Measurements from ENCODE around the gene DNAJB4.

The DNAJB4 gene

GRCh38 chr1:78005448-78005722 lies 646 bp downstream of the DNAJB4 start:
- H3K4me3 ChIP-seq (ENCODE audit: low read depth, low read length), result peak overlapping the region; percentile 74
- TF ChIP-seq CTCF (IDR thresholded peaks at IDR 0.05; ENCODE audit: low read depth, low read length), result no peak

GRCh38 chr1:78005755-78006154 lies 1.0 kb downstream of the DNAJB4 start:
- H3K4me3 ChIP-seq (ENCODE audit: low read depth, low read length), result peak overlapping the region; percentile 74
- TF ChIP-seq CTCF (IDR thresholded peaks at IDR 0.05; ENCODE audit: low read depth, low read length), result no peak

GRCh38 chr1:78006521-78006920 lies 1.8 kb downstream of the DNAJB4 start:
- no peak for TF ChIP-seq CTCF (IDR thresholded peaks at IDR 0.05; ENCODE audit: low read depth, low read length)
- peak overlapping the region; percentile 74 for H3K4me3 ChIP-seq (ENCODE audit: low read depth, low read length)

- no peak for TF ChIP-seq CTCF (IDR thresholded peaks at IDR 0.05; ENCODE audit: low read depth, low read length)
- H3K4me3 ChIP-seq (ENCODE audit: low read depth, low read length), result peak overlapping the region; percentile 74
These were observed 3.1 kb downstream of the DNAJB4 start for GRCh38 chr1:78007677-78008341.

GRCh38 chr1:78009276-78009675 lies 4.5 kb downstream of the DNAJB4 start:
- TF ChIP-seq CTCF (IDR thresholded peaks at IDR 0.05; ENCODE audit: low read depth, low read length), result no peak
- H3K4me3 ChIP-seq (ENCODE audit: low read depth, low read length), result no peak overlapping the region

GRCh38 chr1:78009836-78010235 lies 5.1 kb downstream of the DNAJB4 start:
- TF ChIP-seq CTCF (IDR thresholded peaks at IDR 0.05; ENCODE audit: low read depth, low read length), result no peak
- H3K4me3 ChIP-seq (ENCODE audit: low read depth, low read length), result no peak overlapping the region

GRCh38 chr1:78011050-78011449 lies 6.3 kb downstream of the DNAJB4 start:
- no peak for TF ChIP-seq CTCF (IDR thresholded peaks at IDR 0.05; ENCODE audit: low read depth, low read length)
- no peak overlapping the region for H3K4me3 ChIP-seq (ENCODE audit: low read depth, low read length)

Measured in WI38 (cell line).